Ectodermal cell (in vitro differentiated cells): ENCODE results near the gene GDAP2.
"Not testable (repeated sequence)": the region's sequence is repeated elsewhere in the genome, so short reads cannot be mapped to it uniquely, and the experiment has no call there.

Experiments used
- H3K27ac ChIP-seq: 2 replicates; pipeline ENCODE4 v1.7.0; 2013; ENCODE audit warnings: mild to moderate bottlenecking, low read depth, low read length; ENCODE audit not compliant: insufficient read depth, poor library complexity, severe bottlenecking
- H3K27me3 ChIP-seq: 2 replicates; pipeline ENCODE4 v1.7.0; 2013; ENCODE audit warnings: mild to moderate bottlenecking, low read length; ENCODE audit not compliant: insufficient read depth, control insufficient read depth, poor library complexity, severe bottlenecking
- H3K36me3 ChIP-seq: one replicate; pipeline ENCODE4 v1.7.0; 2013; ENCODE audit warnings: low read length; ENCODE audit not compliant: control insufficient read depth, insufficient read depth
- H3K4me1 ChIP-seq: one replicate; pipeline ENCODE4 v1.7.0; 2013; ENCODE audit warnings: low read length; ENCODE audit not compliant: control insufficient read depth, insufficient read depth
- H3K4me3 ChIP-seq: 2 replicates; pipeline ENCODE4 v1.7.0; 2013; ENCODE audit warnings: low read depth, low read length, control low read depth; ENCODE audit not compliant: insufficient read depth
- H3K9me3 ChIP-seq: 2 replicates; pipeline ENCODE4 v1.7.0; 2013; ENCODE audit warnings: mild to moderate bottlenecking, low read length, moderate library complexity; ENCODE audit not compliant: control insufficient read depth
- WGBS, 2 experiments: methylation state at CpG; one replicate each; pipeline ENCODE4 v1.1.7; 2013; ENCODE audit warnings: missing lambda C conversion rate in 2 of 2; 5-methylcytosine and 5-hydroxymethylcytosine counted together

The GDAP2 gene

GRCh38 chr1:117846674-117847425, 82.6 kb downstream of the GDAP2 start:
- no peaks in the 10 kb centered on the region for H3K27me3 ChIP-seq
- no peaks in the 10 kb centered on the region for H3K9me3 ChIP-seq
- WGBS, 2 experiments, result 92% methylated on average over 7 of the region's 7 CpGs
- no peaks in the 10 kb centered on the region for H3K36me3 ChIP-seq
- no peak overlapping the region for H3K4me3 ChIP-seq
- no peak overlapping the region for H3K27ac ChIP-seq
- H3K4me1 ChIP-seq, result no peaks in the 10 kb centered on the region

GRCh38 chr1:117844478-117844877, 84.9 kb downstream of the GDAP2 start:
- H3K4me3 ChIP-seq, H3K36me3 ChIP-seq, H3K27ac ChIP-seq, H3K4me1 ChIP-seq, H3K27me3 ChIP-seq, H3K9me3 ChIP-seq: not testable (repeated sequence)

GRCh38 chr1:117843791-117844190, 85.6 kb downstream of the GDAP2 start:
- 77 to 93% methylated on average over 1 of the region's 1 CpG for WGBS, 2 experiments
- no peaks in the 10 kb centered on the region for H3K9me3 ChIP-seq
- no peaks in the 10 kb centered on the region for H3K36me3 ChIP-seq
- no peaks in the 10 kb centered on the region for H3K4me1 ChIP-seq
- H3K4me3 ChIP-seq, result no peak overlapping the region
- H3K27me3 ChIP-seq, result no peaks in the 10 kb centered on the region
- H3K27ac ChIP-seq, result no peak overlapping the region

GRCh38 chr1:117842408-117843170, 86.8 kb downstream of the GDAP2 start:
- Histone ChIP-seq H3K9me3 (no peaks in the 10 kb centered on the region), H3K36me3 (no peaks in the 10 kb centered on the region), H3K4me1 (no peaks in the 10 kb centered on the region), H3K27ac (no peak overlapping the region), H3K4me3 (no peak overlapping the region), H3K27me3 (no peaks in the 10 kb centered on the region)
- WGBS, 2 experiments, result 68 to 74% methylated on average over 2 to 3 of the region's 3 CpGs

GRCh38 chr1:117841117-117841650, 88.2 kb downstream of the GDAP2 start:
- Histone ChIP-seq H3K9me3 (no peaks in the 10 kb centered on the region), H3K4me1 (no peaks in the 10 kb centered on the region), H3K27ac (no peak overlapping the region), H3K27me3 (no peaks in the 10 kb centered on the region), H3K4me3 (no peak overlapping the region), H3K36me3 (no peaks in the 10 kb centered on the region)
- 90 to 92% methylated on average over 3 of the region's 3 CpGs for WGBS, 2 experiments

DNA sequence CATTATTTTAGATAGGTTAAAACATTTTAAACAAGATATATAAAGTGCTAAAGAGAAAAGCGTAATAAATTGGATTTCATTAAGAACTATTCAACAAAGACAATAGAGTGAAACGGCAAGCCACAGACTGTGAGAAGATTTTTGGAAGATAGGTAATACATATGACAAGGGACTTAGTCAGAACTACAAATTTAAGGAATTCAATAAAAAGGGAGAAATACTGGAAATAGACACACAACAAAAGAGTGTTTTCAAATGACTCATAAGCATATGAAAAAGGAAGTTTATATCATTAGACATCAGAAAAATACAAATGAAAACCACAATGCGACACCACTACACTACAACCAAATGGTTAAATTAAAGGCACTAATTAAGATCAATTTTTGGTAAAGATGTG, 90.5 kb downstream of the GDAP2 start:
- H3K9me3 ChIP-seq, result no peaks in the 10 kb centered on the region
- H3K36me3 ChIP-seq, result no peaks in the 10 kb centered on the region
- no peak overlapping the region for H3K27ac ChIP-seq
- H3K4me3 ChIP-seq, result no peak overlapping the region
- no peaks in the 10 kb centered on the region for H3K27me3 ChIP-seq
- H3K4me1 ChIP-seq, result no peaks in the 10 kb centered on the region
- 100% methylated on average over 1 of the region's 3 CpGs for WGBS, 2 experiments

- no peaks in the 10 kb centered on the region for H3K9me3 ChIP-seq
- WGBS, 2 experiments, result 84 to 92% methylated on average over 1 of the region's 1 CpG
- H3K27ac ChIP-seq, result no peak overlapping the region
- no peaks in the 10 kb centered on the region for H3K36me3 ChIP-seq
- H3K4me3 ChIP-seq, result no peak overlapping the region
- no peaks in the 10 kb centered on the region for H3K27me3 ChIP-seq
- no peaks in the 10 kb centered on the region for H3K4me1 ChIP-seq
These were observed 93.4 kb downstream of the GDAP2 start for GRCh38 chr1:117836069-117836468.

DNA sequence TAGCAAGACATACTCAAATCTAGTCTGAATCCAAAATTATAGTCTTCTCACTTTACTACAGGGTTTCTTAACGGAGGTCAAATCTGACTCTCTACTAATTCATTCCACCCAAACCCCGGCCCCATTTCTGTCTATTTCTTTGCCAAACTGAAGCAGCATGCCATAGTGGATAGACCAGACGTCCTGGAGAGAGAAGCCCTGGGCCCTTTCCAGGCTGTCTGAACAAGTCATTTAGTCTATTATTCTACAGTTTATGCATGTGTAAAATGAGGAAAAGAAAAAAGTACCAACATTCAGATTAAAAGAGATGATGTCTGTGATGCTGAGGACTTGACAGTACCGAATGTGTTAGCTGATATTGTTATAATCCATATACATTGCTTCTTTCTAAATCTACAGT, 95.0 kb downstream of the GDAP2 start:
- H3K27me3 ChIP-seq, result no peaks in the 10 kb centered on the region
- no peak overlapping the region for H3K27ac ChIP-seq
- no peaks in the 10 kb centered on the region for H3K4me1 ChIP-seq
- WGBS, 2 experiments, result 90 to 91% methylated on average over 3 of the region's 4 CpGs
- no peaks in the 10 kb centered on the region for H3K9me3 ChIP-seq
- no peak overlapping the region for H3K4me3 ChIP-seq
- H3K36me3 ChIP-seq, result no peaks in the 10 kb centered on the region

GRCh38 chr1:117832453-117832852, 97.0 kb downstream of the GDAP2 start:
- Histone ChIP-seq H3K36me3 (no peaks in the 10 kb centered on the region), H3K27ac (no peak overlapping the region), H3K9me3 (no peaks in the 10 kb centered on the region), H3K27me3 (no peaks in the 10 kb centered on the region), H3K4me3 (no peak overlapping the region), H3K4me1 (no peaks in the 10 kb centered on the region)

DNA sequence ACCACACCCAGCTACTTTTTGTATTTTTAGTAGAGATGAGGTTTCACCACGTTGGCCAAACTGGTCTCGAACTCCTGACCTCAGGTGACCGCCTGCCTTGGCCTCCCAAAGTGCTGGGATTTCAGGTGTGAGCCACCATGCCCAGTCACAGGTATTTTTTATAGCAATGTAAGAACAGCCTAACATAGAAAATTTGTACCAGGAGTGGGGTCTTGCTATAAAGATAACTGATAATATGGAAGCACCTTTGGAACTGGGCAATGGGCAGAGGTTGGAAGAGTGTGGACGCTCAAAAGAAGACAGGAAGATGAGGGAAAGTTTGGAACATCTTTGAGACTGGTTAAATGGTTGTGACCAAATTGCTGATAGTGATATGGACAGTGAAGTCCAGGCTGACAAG, 99.2 kb downstream of the GDAP2 start:
- H3K4me1 ChIP-seq, result no peaks in the 10 kb centered on the region
- no peak overlapping the region for H3K4me3 ChIP-seq
- no peak overlapping the region for H3K27ac ChIP-seq
- no peaks in the 10 kb centered on the region for H3K36me3 ChIP-seq
- WGBS, 2 experiments, result 91 to 93% methylated on average over 4 of the region's 4 CpGs
- no peaks in the 10 kb centered on the region for H3K9me3 ChIP-seq
- no peaks in the 10 kb centered on the region for H3K27me3 ChIP-seq
